NCI-H748 (cell line): ENCODE results near the gene RAB34.
A peak's percentile ranks its signal among the peaks of the same experiment; 100 is the strongest.
"Not testable (repeated sequence)": the region's sequence is repeated elsewhere in the genome, so short reads cannot be mapped to it uniquely, and the experiment has no call there.

Experiments used
- DNase-seq: peaks from one replicate; lab custom pipeline; 2025; ENCODE audit not compliant: unreplicated experiment; lab: John Stamatoyannopoulos, UW

Gene RAB34

GRCh38 chr17:28746611-28747050 lies 29.0 kb upstream of the RAB34 start:
- DNase-seq: no peak

GRCh38 chr17:28745786-28746411 lies 28.2 kb upstream of the RAB34 start:
- no peak for DNase-seq

- peak; percentile 89 for DNase-seq
Observed at GRCh38 chr17:28744972-28745785, 27.5 kb upstream of the RAB34 start.

GRCh38 chr17:28744104-28744971 lies 26.7 kb upstream of the RAB34 start:
- DNase-seq: peak; percentile 62

- DNase-seq: peak; percentile 94
Observed at GRCh38 chr17:28743243-28744103, 25.8 kb upstream of the RAB34 start, which contains the start of gene TRAF4. Gene TRAF4, plus strand, starts transcription at chr17:28744011. Its CDS starts 102 bp downstream, at chr17:28744113.

GRCh38 chr17:28741358-28742349 lies 24.0 kb upstream of the RAB34 start:
- DNase-seq: peak; percentile 56

- no peak for DNase-seq
Observed at GRCh38 chr17:28740406-28741357, 23.0 kb upstream of the RAB34 start.

GRCh38 chr17:28738680-28739384 lies 21.2 kb upstream of the RAB34 start:
- DNase-seq: no peak

- no peak for DNase-seq
Observed at GRCh38 chr17:28737770-28738679, 20.4 kb upstream of the RAB34 start.

- no peak for DNase-seq
Observed at GRCh38 chr17:28737316-28737715, 19.6 kb upstream of the RAB34 start.

GRCh38 chr17:28735913-28736769 lies 18.5 kb upstream of the RAB34 start:
- not testable (repeated sequence) for DNase-seq

- DNase-seq: no peak
Observed at GRCh38 chr17:28735242-28735722, 17.6 kb upstream of the RAB34 start.

- DNase-seq: no peak
Observed at GRCh38 chr17:28734712-28735241, 17.1 kb upstream of the RAB34 start.

- no peak for DNase-seq
Observed at GRCh38 chr17:28733346-28733745, 15.7 kb upstream of the RAB34 start.

- no peak for DNase-seq
Observed at GRCh38 chr17:28729950-28730330, 12.3 kb upstream of the RAB34 start.
